ENCODE results near the gene IGFBP3.
"Not testable (repeated sequence)": the region's sequence is repeated elsewhere in the genome, so short reads cannot be mapped to it uniquely, and the experiment has no call there.

Gene IGFBP3, protein sequence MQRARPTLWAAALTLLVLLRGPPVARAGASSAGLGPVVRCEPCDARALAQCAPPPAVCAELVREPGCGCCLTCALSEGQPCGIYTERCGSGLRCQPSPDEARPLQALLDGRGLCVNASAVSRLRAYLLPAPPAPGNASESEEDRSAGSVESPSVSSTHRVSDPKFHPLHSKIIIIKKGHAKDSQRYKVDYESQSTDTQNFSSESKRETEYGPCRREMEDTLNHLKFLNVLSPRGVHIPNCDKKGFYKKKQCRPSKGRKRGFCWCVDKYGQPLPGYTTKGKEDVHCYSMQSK

DNA sequence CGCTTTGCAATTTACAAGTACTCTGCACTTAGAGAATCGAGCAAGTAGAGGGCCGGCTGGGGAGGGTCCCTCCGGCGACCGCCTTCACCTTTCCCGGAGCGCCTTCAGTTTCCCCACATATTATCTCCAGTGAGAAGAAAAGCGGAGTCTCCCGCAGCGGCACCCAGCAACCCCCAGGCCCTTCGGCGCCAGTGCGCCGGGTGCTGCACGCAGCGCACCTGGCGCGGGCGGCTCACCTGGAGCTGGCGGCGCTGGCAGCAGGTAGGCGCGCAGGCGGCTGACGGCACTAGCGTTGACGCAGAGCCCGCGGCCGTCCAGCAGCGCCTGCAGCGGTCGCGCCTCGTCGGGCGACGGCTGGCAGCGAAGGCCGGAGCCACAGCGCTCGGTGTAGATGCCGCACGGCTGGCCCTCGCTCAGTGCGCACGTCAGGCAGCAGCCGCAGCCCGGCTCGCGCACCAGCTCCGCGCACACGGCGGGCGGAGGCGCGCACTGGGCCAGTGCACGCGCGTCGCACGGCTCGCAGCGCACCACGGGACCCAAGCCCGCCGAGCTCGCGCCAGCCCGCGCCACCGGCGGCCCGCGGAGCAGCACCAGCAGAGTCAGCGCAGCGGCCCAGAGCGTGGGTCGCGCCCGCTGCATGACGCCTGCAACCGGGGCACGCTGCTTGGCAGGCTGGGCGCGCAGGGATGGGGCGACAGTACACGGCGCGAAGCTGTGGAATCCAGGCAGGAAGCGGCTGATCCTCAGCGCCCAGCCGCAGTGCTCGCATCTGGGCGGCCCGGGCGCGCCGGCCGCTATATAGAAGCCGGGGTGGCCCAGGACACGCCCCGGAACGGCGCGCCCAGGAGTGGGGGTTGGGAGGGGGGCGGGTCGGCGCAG is at the start of gene IGFBP3:
TSS of gene IGFBP3 (minus strand) at position 771 of the 879 bp plus-strand sequence. CDS start at position 639, 132 bp downstream.
- no peak for DNase-seq

DNA sequence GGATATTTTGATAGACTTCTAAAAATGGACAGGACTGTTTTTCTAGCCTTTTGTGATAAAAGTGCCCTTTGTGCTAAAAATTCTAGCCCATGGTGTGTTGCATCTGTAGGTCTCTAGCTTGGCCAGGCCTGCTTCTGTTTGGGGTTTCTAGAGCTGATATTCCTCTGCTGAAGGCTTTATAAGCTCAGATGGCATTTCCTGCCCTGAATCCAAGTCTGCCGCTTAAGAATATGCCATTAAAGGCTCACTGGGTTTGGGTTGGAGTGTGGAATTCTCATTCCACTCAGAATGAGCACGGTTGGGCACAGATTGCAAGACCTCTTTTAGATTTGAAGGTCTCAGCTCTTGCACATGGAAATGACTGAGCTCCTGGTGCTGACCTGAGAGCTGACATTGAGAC is 49.4 kb upstream of the IGFBP3 start:
- no peak for DNase-seq

DNA sequence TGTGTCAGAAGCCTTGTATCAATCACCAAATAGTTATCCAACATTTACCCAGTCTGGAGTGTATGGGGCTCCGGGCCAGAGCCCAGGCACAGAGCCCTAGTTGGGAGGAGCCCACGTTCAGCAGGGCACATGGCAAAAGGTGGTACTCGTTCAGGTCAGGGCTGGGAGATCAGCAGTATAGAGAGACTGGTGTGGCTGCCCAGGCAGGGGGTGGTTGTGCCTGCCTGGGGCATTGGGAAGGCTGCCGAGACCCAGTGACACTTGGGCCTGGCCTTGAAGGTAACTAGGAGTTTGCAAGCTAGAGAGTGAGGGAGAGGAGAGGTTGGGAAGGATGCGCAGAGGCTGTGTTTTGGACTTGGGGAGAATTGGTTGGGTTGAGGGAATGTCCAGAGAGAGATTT is 48.9 kb upstream of the IGFBP3 start:
- no peak for DNase-seq

DNA sequence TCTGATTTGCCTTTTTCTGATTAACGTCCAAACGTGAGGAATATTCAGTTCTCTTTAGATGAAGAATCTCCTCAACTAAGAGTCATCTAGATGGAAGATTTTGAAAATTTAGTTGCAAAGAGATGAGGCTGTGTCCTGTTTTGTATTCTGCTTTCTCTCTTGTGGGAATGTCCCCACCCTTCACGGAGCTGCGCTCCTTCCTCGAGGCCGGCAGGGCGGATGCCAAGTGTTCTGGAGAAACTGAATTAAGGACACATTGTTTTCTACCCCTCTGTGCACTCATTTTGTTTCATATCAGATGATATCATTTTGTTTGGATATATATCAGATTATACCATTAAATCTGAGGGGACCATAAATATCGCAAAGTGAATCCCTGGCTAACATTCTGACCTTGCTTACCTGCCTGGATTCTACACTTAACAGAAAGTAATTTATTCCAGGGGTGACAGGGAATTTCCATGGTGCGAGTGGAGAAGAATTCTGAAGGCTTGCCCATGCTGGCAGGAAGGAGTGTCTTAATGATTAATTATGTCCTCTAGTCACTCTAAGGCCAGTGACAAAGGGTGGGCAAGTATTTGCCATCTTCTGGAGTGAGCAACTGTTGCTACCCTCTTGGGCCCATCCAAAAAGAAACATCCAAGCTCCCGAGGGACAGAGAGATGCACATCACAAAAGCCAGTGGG is 47.9 kb upstream of the IGFBP3 start:
- no peak for DNase-seq

DNA sequence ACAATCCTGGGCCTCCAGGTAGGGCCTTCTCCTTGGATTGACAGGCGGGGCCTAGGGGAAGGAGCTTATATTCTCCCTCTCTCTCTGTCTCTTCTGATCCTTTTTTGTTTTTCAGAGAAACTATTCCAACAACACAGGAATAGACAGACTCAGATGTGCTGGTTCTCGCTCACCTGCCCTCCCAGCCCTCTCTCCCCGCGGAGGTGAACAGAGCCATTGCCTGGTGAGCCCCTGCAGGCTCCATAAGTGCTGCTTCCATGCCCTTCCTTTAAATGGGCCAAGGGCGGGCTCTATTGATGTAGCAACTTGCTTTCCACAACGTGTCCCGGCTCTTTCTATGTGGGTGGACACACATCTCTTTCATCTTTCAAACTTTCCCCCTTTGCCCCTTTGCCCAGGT is 47.2 kb upstream of the IGFBP3 start:
- DNase-seq = no peak

DNA sequence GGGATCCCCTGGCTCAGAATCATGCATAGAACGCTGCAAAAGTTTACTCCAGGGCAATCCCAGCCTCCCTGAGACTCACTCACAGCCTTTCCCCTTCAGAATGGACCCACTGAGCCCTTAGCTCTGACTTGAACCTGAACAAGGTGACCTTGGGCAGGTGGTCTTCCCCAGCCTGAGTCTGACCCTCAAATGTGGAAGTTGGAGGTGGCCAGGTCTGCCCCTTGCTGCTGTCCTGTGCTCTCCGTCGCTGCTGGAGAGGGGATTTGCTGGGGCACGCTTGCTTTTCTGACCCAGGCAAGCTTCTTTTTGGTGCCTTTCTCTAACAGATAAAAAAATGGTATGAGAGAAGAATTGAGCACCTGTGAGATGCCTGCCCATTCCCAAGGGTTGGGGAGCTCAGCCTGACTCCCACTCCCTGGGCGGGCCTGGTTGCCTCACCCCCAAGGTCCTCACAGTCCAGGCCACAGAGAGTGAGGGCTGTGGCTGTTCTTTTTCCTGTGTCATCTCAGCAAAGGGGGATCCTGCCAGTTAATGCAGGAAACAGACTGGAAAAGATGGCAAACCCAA is 46.6 kb upstream of the IGFBP3 start:
- DNase-seq = no peak

DNA sequence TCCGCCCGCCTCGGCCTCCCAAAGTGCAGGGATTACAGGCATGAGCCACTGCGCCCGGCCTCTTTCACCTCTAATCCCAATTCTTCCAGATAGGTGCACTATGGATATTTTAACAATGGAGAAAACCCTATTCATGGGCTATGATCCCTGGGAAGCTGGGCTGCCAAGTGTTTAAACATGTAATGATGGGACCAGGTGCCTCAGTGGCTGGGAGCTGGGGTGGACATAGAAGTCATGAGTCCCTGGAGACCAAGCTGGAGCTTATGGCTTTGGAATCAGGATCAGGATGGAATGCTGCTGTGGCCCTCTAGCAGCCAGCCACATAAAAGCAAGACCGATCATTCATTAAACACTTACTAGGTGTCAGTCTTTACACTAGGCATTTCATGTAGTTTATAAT is 41.8 kb upstream of the IGFBP3 start:
- DNase-seq = no peak

DNA sequence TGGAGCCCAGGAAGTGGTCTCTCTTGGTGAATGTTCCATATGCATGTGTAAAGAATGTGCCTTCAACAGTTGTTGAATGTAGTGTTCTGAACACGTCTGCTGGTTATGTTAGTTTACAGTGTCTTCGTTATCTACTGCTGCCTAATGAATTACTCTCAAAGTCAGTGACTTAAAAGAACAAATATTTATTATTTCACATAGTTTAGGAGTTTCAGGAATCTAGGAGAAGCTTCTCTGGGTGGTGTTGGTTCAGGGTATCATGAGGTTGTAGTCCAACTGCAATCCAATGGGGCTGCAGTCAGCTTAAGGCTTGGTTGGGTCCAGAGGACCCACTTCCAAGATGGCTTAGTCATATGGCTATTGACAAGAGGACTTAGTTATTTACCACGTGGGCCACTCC is 36.6 kb upstream of the IGFBP3 start:
- no peak for DNase-seq

DNA sequence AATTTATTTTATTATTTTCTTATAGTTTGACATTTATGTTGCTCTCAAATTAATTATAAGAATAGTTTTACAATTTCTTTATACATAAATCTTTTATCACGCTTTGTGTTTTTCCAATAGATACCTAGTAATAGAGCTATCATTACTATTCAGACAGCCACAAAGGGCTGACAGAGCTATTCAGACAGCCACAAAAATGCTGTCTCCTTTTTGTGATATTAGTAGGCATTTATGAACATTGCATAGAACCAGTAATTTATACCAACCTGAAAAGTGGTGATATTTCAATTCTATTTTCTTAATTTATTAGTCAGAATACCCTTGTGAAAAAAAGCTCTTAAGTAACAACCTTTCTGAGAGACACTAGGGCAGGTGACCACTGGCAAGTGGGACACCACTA is 34.2 kb upstream of the IGFBP3 start:
- no peak for DNase-seq

DNA sequence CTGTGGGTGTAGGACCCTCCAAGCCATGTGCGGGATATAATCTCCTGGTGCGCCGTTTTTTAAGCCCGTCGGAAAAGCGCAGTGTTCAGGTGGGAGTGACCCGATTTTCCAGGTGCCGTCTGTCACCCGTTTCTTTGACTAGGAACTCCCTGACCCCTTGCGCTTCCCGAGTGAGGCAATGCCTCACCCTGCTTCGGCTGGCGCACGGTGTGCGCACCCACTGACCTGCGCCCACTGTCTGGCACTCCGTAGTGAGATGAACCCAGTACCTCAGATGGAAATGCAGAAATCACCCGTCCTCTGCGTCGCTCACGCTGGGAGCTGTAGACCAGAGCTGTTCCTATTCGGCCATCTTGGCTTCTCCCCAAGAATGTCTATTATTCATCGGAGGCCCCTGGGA is 32.0 kb upstream of the IGFBP3 start:
- DNase-seq = not testable (repeated sequence)

DNA sequence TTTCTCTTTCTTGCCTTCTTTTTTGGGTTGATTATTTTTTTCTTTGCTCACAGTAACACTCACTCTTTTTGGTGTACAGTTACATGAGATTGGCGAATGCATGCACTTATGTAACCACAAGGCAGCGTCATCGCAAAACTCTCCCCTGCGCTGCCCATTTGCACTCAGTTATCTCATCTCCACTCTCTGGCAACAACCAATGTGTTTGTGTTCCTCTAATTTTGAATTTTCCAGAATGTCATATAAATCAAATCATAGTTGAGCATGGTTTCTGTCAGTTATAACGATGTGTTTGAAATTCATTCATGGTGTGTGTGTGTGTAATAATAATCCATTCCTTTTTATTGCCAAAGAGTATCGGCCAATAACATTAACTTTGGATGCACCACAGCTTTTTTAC is 23.0 kb upstream of the IGFBP3 start:
- no peak for DNase-seq

DNA sequence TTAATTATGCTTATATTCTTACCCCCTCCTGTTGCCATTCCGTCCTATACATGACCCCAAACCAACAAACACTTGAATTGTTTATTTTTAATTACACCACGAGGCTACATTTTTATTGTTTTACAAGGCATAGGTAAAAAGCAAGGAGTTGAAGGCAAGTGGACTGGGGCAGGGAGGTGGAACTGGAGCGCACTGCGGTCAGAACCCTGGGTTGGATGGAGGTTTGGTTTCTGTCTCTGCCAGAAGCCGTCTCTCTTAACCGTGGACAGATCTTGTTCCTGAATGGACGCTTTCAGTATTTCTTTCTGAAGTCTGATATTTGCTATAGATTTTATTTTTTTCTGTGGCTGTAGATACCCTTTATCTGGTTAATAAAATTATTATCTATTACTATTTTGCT is 19.9 kb upstream of the IGFBP3 start:
- no peak for DNase-seq

DNA sequence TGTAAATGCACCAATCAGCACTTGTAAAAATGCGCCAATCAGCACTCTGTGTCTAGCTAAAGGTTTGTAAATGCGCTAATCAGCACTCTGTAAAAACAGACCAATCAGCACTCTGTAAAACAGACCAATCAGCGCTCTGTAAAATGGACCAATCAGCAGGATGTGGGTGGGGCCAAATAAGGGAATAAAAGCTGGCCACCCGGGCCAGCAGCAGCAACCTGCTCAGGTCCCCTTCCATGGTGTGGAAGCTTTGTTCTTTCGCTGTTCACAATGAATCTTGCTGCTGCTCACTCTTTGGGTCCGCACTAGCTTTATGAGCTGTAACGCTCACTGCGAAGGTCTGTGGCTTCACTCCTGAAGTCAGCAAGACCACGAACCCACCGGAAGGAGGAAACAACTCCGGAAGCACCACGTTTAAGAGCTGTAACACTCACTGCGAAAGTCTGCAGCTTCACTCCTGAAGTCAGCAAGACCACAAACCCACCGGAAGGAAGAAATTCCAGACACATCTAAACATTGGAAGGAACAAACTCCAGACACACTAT is 19.2 kb upstream of the IGFBP3 start:
- not testable (repeated sequence) for DNase-seq

DNA sequence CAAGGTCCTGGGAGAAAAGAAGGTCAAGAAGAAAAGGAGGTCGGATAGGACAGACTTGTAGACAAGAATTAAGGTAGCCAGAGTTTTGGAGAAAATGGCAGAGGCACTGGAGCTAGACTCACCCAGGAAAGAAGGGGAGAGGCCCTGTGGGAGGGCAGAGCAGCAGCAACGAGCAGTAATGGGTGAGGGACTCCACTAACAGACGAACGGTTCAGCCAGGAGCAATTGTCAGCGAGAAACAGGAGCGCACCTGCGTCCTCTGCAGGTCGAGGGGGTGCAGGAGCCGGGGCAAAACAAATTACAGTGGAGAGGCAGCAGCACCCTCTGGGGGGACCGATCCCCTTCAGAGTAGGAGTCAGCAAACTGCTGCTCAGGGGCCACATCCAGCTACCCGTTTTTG is 18.5 kb upstream of the IGFBP3 start:
- no peak for DNase-seq

DNA sequence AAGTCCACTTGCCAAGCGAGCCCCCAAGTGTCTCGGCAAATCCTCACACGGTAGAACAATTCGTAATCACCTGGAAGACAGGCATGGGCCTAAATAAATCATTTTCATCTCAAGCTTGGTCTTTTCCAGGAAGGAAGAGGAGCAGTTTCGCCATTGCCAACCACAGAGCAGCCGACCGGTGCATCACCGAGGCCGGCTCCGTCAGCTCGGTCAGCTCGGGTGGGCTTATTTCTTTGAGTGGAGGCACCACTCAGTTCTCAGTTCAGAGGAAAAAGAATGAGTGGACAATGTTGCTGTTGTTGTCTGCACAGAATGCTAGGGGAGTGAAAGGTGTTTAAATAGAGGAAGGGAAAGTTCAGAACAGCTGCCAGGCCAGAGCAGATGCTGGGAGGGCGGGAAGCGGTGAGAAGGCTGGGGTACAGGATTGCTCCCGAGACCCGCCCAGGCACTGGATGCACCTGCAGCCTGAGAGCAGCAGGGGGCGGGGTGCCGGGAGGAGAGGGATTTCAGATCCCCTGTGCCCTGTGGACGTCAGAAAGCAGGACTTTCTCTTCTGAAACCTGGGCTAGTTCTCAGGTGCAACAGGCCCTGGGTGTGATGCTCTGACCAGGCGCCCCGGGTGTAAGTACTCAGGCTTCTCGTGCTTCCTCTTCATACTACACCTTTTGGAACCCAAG is 17.7 kb upstream of the IGFBP3 start:
- DNase-seq = no peak

DNA sequence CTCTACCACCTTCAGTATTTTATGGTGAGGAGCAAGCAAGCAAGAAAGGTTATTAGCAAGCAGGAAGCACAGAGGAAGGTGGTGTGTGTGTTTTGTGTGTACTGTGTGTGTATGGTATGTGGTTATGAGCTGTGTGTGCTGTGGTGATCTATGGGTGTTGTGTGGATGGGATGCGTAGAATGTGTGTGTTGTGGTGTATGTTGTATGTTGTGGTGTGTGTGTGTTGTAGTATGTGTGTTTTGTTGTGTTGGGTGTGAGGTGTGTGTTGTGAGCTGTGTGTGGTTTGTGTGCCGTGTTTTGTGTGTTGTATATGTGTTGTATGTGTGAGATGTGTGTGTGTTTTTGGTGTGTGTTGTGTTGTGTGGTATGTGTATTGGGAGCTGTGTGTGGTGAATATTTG is 16.8 kb upstream of the IGFBP3 start:
- DNase-seq = no peak

DNA sequence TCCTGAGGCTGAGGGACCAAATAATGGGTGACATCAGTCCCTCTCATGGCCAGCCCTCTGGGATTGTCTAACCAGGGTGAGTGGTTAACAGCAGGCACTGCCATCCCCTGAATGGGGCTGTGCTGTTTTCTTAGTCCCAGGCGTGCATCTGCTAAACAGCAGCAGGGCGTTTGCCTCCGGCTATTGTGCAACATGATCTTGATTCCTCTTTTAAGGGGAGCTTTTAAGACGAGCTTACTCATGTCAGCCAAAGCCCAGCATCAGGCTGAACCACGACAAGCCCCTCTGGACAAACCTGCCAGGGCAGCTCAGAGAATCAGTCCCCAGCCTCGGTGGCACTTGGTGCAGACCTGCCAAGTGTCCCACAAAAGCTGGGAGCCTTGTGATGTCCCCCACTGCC is 16.2 kb upstream of the IGFBP3 start:
- DNase-seq = no peak

DNA sequence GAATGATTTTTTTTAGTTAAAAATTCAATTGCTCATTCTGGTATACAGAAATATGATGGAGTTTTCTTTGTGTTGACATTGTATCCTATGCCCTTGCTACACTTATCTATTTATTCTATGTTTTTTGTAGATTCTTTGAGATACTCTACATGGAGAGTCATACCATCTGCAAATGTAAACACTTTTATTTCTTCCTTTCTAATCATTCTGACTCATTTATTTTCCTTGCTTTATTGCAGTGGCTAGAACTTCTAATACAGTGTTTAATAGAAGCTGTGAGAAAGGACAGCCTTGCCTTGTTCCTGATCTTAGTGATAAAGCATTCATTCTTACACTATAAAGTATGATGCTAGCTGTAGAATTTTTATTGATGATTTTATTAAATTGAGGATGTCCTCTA is 9.9 kb upstream of the IGFBP3 start:
- no peak for DNase-seq

DNA sequence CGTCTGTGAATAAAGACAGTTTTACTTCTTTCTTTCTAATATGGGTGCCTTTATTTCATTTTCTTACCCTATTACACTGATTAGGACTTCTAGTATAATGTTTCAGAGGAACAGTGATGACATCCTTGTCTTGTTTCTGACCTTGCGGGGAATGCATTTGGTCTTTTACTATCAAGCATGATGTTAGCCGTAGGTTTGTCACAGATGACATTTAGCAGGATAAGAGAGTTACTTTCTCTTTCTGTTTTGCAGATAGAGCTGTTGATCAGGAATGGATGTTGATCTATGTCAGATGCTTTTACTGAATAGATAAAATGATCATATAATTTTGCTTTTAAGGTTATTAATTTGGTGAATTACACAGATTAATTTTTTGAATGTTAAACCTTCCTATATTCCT is 6.6 kb upstream of the IGFBP3 start:
- DNase-seq = no peak

DNA sequence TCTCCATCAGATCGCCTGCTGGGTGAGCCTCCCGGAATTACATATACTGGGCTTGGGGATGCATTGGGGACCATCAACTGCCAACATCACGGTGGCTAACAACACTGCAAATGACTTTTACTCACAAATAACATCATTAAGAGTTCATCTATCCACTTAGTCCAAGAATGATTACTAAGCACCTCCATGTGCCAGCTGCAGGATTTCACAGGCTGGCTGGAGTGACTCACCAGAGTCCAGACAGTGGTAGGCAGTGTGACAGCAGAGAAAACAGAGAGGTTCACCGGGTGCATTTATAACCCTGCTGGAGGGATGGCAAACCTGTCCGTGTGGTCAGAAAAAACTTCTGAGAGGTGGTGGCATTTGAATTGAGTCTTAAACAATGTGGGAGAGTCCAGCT is 3.2 kb upstream of the IGFBP3 start:
- no peak for DNase-seq

DNA sequence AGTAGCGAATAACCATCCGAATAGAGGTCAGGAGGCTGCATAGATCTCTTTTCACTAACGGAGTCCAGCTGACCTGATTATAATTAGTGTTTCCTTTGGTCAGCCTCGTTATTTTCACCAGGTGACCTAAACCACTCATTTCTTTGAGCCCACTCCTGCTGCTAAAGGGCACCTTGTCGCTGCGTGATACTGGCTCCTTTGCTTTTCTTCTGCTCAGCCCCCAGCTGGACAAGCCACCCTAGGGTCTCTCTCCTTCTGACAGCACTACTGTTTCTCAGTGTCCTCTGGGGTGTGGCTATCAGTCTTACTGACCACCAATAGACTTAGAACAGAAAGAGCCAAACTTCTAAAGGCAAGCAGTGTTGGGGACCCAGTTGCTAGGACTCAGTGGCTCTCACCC is 2.7 kb upstream of the IGFBP3 start:
- DNase-seq = no peak

DNA sequence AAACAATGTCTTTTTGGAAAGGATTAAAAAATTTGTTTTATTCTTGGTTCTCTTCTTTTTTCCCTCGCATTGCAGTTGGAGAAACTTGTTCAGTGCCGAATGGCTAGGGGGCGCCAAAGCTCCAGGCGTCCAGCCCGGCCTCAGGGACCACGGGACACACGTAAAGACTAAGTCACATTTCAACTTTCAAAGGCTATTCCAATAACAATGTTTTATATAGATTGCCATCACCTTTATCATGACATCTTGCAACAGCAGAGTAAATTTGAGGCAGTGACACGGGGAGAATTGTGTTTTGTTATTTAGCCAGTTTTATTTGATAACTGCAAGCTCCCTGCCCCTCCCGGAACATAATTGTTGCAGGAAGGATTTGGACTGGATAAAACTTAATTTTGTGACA is 2.2 kb upstream of the IGFBP3 start:
- no peak for DNase-seq

DNA sequence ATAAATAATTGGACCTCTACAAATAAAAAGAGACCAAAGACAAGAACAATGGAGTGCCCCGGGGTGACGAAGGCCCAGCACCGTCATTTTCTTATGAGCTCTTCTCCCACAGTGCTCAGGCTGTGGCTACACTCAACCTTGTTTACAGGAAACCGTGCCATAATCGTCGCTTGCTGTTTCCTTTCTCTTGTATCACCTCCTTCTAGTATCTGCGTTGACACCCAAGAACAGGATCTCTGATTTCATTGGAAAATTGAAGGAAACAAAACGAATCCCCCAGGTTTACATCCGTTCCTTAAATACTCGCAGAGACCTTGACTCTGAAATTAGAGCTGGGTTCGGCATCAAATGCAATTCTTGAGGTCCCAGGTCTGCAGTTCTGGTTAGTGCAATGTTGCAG is 1.7 kb upstream of the IGFBP3 start:
- no peak for DNase-seq
